ENCODE data around the gene GNAL.

DNA sequence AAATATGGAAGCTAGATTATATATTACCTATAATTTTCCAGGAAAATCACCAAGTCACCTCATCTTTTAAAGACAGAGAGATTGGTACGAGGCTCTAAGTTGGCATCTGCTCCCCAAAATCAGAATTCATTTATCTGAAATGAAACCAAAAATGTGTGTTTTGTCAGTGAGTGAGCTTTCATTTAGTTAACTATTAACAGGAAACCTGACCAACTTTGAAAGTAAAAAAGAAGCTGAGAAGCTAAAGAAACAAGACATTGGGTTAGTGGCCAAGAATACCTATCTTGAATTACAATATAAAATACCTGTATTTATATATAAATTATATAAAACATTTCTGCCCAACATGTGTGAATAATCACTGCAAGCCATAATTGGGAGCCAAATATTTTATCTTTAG is 217.1 kb downstream of the GNAL start:
- TF ChIP-seq CTCF (IDR thresholded peaks at IDR 0.05), result no peak
- TF ChIP-seq POLR2A (IDR thresholded peaks at IDR 0.05), result no peak

All from thyroid gland (tissue), 4 donors.